ENCODE measurements around the gene P2RY14. TPM values are rescaled to one million over a fixed set of nuclear protein-coding genes. Genes with fewer than 3 reads are reported as not detected.

P2RY14 gene
- total RNA-seq, 2 donors from 2014 or later = not detected

GRCh38 chr3:151209654-151210053, 68.7 kb downstream of the P2RY14 start:
- H3K4me3 Mint-ChIP-seq = no peak overlapping the region
- no peak overlapping the region for H3K27ac ChIP-seq (ENCODE audit: low read depth, low read length)
- H3K27ac Mint-ChIP-seq = no peak overlapping the region
- no peak overlapping the region for H3K9ac ChIP-seq (ENCODE audit: extremely low read depth, low read length, poor library complexity, severe bottlenecking)
- 93 to 100% methylated on average over 1 of the region's 3 CpGs for WGBS, 2 experiments (ENCODE audit: insufficient coverage in 1 of 2, insufficient read length in 1 of 2)
- DNase-seq = no peak
- H3K9me3 ChIP-seq (ENCODE audit: control insufficient read depth, low read length) = no peaks in the 10 kb centered on the region
- H3K4me1 Mint-ChIP-seq = peaks cover 5% of the 10 kb centered on the region
- no peaks in the 10 kb centered on the region for H3K27me3 ChIP-seq (ENCODE audit: control insufficient read depth, insufficient read depth, low read length, poor library complexity, severe bottlenecking)
- no peak for TF ChIP-seq CTCF (conservative IDR thresholded peaks at IDR 0.05)
- H3K4me3 ChIP-seq (ENCODE audit: low read length) = no peak overlapping the region
- H3K27me3 Mint-ChIP-seq (ENCODE audit: insufficient read depth) = no peaks in the 10 kb centered on the region
- no peaks in the 10 kb centered on the region for H3K4me1 ChIP-seq (ENCODE audit: control insufficient read depth, insufficient read depth, low read length)
- H3K36me3 ChIP-seq (ENCODE audit: control insufficient read depth, insufficient read depth, low read length) = no peaks in the 10 kb centered on the region
- no peaks in the 10 kb centered on the region for H3K9me3 Mint-ChIP-seq
- no peaks in the 10 kb centered on the region for H3K36me3 Mint-ChIP-seq (ENCODE audit: low read depth)

- Mint-ChIP-seq H3K27ac (no peak overlapping the region), H3K4me1 (peaks cover 5% of the 10 kb centered on the region), H3K36me3 (ENCODE audit: low read depth) (no peaks in the 10 kb centered on the region), H3K4me3 (no peak overlapping the region), H3K27me3 (ENCODE audit: insufficient read depth) (no peaks in the 10 kb centered on the region), H3K9me3 (no peaks in the 10 kb centered on the region)
- Histone ChIP-seq H3K27ac (ENCODE audit: low read depth, low read length) (no peak overlapping the region), H3K9me3 (ENCODE audit: control insufficient read depth, low read length) (no peaks in the 10 kb centered on the region), H3K36me3 (ENCODE audit: control insufficient read depth, insufficient read depth, low read length) (no peaks in the 10 kb centered on the region), H3K4me3 (ENCODE audit: low read length) (no peak overlapping the region), H3K4me1 (ENCODE audit: control insufficient read depth, insufficient read depth, low read length) (no peaks in the 10 kb centered on the region), H3K27me3 (ENCODE audit: control insufficient read depth, insufficient read depth, low read length, poor library complexity, severe bottlenecking) (no peaks in the 10 kb centered on the region), H3K9ac (ENCODE audit: extremely low read depth, low read length, poor library complexity, severe bottlenecking) (no peak overlapping the region)
- WGBS, 2 experiments (ENCODE audit: insufficient coverage in 1 of 2, insufficient read length in 1 of 2) = 93 to 100% methylated on average over 1 to 2 of the region's 3 CpGs
- DNase-seq = no peak
- no peak for TF ChIP-seq CTCF (conservative IDR thresholded peaks at IDR 0.05)
Measured at GRCh38 chr3:151206201-151206600, 72.1 kb downstream of the P2RY14 start.

- TF ChIP-seq CTCF (conservative IDR thresholded peaks at IDR 0.05) = no peak
- Histone ChIP-seq H3K9me3 (ENCODE audit: control insufficient read depth, low read length) (no peaks in the 10 kb centered on the region), H3K27ac (ENCODE audit: low read depth, low read length) (no peak overlapping the region), H3K4me1 (ENCODE audit: control insufficient read depth, insufficient read depth, low read length) (no peaks in the 10 kb centered on the region), H3K4me3 (ENCODE audit: low read length) (no peak overlapping the region), H3K27me3 (ENCODE audit: control insufficient read depth, insufficient read depth, low read length, poor library complexity, severe bottlenecking) (no peaks in the 10 kb centered on the region), H3K36me3 (ENCODE audit: control insufficient read depth, insufficient read depth, low read length) (no peaks in the 10 kb centered on the region), H3K9ac (ENCODE audit: extremely low read depth, low read length, poor library complexity, severe bottlenecking) (no peak overlapping the region)
- H3K9me3 Mint-ChIP-seq = no peaks in the 10 kb centered on the region
- no peak for DNase-seq
- H3K4me1 Mint-ChIP-seq = peaks cover under 1% of the 10 kb centered on the region
- no peaks in the 10 kb centered on the region for H3K36me3 Mint-ChIP-seq (ENCODE audit: low read depth)
- H3K27ac Mint-ChIP-seq = no peak overlapping the region
- H3K4me3 Mint-ChIP-seq = no peak overlapping the region
- WGBS, 2 experiments (ENCODE audit: insufficient coverage in 1 of 2, insufficient read length in 1 of 2) = 90 to 100% methylated on average over 3 to 6 of the region's 6 CpGs
- no peaks in the 10 kb centered on the region for H3K27me3 Mint-ChIP-seq (ENCODE audit: insufficient read depth)
Measured at GRCh38 chr3:151205482-151205881, 72.9 kb downstream of the P2RY14 start.

Measured in endodermal cell (in vitro differentiated cells).